Activated CD4-positive, alpha-beta T cell treated with anti-CD3 and anti-CD28 coated beads, Interleukin-2, amount 50 U/mL, for 16 hours (primary cell): ENCODE data around the gene LETM1.

ENCODE experiments used
- DNase-seq: peaks from one replicate; pipeline ENCODE4 v3.0.0-alpha.2; 2020

The LETM1 gene

DNA sequence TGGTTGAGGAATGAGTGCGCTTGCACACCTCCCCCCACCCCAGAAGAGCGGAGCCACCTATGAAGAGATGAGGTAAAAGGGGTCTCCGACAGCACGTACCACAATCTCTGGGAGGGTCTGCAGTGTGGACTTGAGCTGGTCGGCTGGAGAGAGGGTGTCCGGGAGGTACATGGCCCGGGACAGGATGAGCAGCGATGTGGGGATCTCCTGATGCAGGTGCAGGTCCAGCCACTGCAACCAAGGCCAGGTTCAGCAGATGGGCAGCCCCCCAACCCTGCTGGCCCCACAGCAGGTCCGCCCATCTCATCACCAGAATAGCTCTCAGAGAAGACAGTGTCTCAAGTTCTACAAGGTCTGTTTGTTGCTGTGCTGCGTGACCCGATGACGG, 32.4 kb downstream of the LETM1 start:
- no peak for DNase-seq

DNA sequence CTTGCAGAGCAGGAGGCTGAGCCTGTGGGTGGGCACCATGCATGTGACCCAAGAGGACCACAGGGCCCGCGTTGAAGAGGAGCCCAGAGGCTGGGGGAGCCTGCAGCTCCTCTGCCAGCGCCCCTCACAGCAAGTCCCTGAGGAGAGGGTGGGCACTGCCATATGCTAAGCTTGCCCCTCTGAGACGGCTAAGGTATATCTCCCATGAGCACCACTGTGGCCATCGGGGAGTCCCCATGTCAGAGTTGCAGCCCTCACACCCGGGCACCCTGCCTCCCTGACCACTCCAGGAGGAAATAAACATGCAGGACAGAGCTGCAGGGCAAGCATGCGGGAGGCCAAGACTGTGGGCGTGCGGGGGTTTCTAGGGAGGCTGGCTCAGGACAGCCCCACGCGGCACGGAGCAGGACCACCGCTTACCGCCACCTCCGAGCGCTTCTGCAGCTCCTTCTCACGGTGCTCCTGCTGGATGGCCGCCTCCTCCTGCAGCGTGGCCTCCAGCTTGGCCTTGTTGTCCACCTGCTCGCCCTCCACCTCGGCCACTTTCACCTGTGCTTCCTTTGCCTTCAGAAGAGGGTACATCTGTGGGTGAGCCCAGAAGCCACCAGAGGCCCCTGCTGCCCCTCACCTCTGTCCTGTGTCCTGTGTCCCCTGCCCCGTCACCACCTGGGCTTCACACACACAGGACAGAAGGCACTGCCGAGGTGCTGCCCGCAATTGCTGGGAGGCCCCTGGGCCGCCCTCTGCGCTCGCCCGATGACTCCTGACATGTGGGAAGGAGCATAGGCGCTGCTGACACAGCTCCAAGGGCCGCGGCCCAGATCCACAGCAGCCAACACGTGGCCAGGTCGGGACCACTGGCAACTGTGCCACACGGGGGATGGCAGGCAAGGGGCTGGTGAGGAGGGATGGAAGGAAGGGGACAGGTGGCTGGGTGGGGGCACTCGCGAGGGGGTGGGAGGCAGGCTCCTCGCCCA, 33.1 kb downstream of the LETM1 start:
- no peak for DNase-seq

DNA sequence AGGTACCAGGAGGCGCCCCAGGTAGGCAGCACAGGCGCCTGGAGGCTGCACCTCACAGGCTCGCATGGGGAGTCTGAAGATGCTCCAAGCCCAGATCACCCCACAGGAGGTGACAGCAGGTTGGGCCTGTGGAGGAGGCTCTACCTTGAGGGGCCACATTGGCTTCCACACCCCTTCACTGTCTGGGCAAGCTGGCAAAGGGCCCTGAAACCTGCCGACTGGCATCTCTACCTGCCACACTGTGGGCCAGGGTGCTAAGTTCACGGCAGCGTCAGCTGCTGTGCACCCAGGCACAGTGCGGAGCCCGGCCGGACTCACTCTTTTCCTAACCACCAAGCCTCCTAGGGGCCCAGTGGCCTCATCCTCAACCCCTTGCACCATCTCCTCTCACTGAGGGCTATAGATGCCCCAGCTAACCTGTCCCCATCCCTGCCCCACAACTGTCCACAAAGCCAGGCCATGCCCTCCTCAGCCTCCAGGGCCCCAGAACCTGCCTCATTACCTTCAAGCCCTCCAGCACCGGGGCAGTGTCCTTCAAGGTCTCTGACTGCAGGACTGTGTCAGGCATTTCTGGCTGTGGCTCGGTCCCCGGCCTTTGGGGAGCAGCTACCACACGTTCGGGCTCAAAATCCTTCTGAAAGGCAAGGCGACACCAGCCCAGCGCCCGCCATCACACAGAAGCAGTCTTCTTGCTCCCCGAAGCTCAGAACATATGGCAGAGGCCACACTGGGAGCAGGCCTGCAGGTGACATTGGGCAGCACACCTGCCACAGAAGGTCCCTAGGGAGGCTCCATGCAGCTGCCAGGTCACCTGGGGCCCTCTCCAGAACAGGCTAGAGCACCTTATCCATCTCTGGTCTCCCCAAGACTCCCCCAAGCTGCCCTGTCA, 34.0 kb downstream of the LETM1 start:
- no peak for DNase-seq

DNA sequence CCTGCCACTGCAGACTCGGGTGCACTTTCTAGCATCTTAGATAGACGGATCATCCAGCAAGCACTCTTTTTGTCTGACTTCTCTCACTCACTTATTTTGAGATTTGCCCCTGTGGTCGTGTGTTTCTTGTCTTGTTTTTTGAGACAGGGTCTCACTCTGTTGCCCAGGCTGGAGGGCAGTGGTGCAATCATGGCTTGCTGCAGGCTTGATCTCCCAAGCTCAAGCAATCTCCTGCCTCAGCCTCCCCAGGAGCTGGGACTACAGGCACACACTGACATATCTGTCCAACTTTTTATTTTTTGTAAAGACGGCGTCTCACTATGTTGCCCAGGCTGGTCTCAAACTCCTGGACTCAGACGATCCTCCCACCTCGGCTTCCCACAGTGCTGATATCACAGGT, 36.1 kb downstream of the LETM1 start:
- no peak for DNase-seq

DNA sequence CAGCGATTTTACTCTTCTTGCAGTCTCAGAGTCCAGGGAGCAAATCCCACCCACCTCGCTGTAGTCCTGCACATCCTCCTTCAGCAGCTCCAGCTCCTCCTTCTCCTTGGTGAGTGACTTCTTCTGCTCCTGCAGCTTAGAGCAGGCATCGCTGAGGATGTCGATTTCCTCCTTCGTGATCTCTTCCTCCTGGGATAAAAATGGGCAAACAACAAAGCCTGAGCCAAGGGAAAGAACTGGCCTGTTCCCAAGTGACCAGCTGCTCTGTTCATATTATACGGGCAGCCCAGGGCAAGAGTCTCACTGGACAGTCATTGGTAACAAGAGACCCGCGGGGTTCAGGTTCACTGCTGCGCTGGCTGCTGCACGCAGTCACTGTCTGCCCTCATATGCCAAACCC, 36.7 kb downstream of the LETM1 start:
- DNase-seq: no peak

DNA sequence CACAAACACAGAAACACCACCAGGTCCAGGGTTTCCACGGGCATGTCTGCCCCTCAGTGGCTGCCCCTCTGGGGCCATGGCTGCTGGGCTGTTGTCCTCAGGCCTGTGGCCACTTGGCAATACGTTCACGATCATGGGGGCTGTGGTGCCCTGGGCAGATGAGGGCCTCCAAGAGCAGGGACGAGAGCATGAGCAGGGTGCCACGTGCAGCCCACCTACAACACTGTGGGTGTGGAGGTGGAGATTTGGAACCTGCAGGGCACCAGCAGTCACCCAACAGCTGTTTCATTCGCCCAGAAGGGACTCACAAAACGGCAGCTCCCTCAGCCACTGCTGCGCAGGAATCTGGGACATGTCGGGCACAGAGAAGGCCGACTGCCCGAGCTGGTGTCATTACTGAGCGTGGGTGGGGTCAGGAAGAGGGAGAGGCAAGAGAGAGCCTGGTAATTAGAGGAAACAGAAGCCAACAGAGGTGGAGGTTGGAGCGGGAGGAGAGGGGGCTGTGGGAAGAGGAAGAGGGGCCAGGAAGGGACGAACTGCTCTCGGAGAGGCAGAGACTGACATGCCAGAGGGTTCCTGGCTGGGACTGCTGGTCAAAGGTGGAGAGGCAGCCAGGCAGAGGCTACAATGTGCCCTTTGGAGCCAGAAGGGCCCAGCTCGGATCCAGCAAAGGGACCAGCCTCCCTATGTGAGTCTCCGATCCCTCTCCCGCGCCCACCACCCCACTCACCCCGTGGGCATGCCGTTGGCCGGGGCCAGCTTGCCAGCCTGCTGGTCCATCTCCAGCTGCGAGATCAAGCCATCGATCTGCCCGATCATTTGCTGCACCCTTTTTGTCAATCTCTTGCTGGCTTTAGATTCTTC, 39.7 kb downstream of the LETM1 start:
- DNase-seq: no peak

DNA sequence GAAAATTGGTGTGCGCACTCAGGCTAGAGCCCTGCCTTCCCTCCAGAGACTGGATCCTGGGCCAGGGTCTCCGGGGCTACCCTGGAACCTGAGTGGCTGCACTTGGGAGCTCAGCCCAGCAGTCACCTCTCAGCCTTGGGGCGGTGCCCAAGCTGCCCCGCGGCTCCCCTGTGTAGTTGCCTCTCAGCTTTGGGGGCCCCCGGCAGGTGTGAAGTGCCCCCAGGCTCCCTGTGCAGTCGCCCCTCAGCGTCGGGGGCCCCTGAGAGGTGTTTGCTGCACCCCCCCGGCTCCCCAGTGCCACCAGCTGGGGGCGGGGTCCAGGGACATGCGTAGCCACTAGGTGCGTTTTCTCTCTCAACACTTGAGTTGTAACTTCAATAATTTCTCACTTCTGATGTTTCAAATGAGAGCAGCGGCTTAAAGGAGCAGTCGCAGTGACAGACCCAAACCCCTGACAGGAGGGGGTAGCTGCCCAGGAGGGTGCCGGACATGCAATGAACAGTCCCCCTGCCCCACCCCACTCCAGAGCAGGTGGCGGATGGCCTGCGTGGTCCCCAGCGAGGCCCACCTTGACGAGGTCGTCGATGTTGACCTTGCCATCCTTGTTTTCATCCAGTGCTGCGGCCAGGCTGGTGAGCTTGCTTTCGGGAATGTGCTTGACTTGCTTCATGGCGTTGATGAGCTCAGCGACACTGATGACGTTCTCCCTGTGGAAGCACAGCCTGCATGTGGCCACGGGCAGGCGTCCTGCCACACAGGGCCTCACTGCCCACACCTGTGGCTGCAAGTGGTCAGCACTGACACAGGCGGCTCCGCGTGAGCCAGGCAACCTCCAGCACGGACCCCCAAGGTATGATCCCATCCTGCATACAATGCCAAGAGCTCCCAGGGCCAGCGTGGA, 40.6 kb downstream of the LETM1 start:
- no peak for DNase-seq

DNA sequence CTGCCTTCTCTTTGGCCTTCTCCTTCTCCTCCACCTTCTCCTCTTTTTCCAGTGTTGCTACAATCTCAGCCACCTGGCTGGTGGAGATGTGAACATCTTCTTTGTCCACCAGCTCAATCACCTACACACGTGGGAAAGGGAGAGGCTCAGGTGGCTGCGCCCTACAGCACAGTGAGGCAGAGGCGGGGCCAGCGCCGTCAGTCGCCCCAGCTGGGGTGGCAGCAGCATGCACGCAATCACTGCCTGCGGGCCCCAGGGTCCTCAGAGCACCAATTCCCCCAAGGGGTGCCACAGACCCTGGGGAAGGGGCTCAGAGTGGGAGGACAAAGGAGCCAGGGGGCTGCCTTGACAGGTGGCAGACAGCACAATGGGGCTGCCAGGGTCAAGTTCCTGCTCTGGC, 41.5 kb downstream of the LETM1 start:
- DNase-seq: no peak

DNA sequence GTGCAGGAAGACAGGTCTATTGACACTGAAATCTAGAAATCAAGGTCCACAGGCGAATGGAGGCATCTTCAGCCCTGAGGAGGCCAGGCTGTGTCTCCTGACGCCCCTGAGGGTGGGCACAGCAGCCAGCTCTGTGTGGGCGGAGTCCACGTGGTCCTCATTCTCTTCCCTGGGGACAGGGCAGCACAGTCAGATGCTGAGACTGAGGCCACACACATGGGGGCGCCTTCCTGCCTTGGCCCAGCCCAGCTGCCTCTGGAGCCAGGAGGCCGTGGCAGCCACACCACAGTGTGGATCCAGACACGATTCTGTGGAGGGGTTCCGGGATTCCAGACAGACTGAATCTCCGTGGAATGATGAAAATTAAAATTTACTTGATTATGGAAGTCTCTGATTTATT, 42.0 kb downstream of the LETM1 start:
- DNase-seq: no peak

DNA sequence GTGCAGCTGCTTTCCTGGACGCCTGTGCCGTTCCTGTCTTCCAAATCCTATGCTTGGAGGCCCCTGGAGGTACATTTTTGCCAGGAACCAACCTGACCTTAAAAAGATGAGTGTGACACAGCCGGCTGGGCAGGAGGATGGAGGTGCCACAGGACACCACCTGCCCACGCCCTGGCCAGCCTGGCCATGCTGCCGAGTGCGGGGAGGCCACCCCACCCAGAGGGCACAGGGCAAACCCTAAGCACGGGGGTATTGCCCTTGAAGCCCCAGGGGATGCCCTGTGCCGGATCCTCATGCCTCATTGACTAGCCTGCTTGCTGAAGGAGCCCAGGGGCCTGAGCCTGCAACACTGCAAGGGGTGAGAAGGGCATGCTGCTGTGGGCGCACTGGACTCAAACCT, 42.7 kb downstream of the LETM1 start:
- no peak for DNase-seq

DNA sequence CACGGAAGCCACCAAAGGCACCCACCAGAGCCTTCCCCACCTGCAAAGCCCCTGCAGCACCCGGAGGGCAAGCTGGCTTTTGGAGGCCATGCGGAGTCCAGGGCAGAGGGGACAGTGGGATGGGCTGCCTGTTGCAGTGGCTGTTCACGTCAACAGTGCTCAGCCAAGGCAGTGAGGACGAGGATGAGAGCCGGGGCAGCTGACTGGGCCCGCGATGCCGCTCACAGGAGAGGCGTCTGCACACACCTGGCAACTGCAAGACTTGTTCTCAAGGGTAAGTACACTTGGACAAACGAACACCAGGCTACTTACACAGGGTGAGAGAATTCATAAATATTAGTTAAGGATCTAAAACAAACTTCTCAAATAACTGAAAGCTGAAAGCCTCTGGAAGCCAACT, 43.2 kb downstream of the LETM1 start:
- DNase-seq: no peak

DNA sequence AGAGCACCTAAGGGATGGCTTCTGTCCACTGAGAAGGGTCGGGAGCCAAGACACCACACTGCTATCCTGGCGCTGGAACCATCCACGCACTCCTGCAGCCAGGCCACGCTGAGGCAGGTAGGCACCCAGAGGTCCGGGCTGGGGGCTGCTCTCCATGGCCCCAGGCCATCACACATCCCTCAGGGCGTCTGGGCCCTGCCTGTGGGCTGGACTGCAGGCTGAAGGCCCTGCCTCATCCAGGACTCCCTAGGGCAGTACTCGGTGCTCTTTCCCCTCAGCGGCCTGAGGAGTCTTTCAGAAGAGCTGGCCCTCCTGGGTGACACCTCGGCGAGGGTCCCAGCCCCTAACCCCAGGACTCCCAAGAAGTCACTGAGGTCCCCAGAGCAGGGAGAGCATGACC, 45.2 kb downstream of the LETM1 start:
- no peak for DNase-seq

DNA sequence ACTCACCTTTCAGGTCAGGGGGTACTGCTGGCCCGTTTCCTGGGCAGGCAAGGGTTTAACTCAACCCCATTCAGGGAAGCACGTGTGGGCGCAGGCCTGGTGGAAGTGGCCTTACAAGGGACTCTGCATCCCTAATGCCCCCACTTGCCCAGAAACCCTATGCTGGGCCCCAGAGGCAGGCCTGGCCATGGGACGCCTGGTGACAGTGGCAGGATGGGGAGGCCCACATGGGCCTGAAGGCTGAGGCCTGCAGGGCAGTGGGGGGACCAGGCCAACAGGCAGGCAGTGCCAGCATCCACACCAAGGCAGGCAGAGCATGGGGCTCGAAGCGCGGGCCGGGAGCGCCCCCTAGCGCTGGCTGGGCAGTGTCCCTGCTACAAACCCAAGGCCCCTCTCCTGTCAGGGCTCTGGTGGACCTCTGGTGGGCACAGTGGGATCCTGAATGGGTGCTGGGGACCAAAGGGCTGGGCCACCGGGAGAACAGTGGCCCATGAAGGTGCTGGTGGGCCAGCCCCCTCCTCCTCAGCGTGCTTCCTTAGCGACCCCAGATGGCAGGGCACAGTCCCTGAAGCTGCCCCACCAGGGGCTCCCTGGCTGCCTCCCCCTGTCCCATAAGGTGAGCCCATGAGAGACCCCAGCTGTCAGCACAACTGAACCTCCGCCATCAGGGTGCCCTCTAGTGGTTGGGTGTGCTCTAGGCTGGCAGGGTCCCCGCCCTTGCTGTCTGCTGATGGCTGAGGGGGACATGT, 46.0 kb downstream of the LETM1 start:
- DNase-seq: peak; percentile 70

DNA sequence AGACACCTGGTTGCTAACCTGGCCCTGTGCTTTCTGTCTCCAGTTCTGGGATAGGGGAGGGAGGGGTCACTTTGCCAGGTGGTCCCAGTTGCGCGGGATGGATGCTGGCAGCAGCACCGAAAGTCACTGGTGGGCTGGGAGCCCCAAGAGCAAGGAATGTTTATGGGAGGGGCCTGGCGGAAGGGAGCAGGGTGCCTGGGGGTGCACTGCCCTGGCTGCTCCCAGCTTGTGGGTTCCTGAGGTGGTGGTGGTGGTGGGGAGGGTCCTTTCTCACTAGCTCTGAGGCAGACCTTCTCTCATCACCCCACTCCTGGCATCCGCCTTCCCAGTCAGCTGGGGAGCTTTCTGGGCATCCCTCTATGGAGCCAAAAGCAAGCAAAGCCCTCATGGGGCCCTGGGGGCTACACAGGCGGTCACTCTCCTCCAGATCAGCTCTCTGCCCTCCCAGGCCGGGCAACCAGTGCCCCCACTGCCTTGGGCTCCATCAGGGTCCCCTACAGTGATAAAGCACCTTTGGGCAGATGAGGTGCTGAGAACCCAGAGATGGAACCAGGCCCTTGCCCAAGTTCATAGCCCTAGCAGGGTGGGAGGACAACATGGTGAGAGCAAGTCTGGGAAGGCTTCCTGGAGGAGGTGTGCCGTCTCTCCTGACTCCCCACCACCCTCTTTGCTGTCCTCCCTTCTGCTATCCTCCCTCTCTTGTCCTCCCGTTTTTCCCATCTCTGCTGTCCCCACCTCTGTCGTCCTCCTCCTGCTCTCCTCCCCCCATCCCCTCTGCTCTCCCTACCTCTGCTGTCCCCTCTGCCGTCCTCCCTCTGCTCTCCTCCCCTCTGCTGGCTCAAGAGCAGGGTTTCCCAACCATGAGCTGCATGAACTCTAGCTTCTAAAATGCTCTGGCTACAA, 46.9 kb downstream of the LETM1 start:
- DNase-seq: no peak

DNA sequence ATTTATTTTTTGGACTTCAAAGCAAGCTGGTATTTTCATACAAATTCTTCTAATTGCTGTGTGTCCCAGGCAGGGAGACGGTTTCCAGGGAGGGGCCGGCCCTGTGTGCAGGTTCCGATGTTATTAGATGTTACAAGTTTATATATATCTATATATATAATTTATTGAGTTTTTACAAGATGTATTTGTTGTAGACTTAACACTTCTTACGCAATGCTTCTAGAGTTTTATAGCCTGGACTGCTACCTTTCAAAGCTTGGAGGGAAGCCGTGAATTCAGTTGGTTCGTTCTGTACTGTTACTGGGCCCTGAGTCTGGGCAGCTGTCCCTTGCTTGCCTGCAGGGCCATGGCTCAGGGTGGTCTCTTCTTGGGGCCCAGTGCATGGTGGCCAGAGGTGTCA, 47.6 kb downstream of the LETM1 start:
- no peak for DNase-seq

DNA sequence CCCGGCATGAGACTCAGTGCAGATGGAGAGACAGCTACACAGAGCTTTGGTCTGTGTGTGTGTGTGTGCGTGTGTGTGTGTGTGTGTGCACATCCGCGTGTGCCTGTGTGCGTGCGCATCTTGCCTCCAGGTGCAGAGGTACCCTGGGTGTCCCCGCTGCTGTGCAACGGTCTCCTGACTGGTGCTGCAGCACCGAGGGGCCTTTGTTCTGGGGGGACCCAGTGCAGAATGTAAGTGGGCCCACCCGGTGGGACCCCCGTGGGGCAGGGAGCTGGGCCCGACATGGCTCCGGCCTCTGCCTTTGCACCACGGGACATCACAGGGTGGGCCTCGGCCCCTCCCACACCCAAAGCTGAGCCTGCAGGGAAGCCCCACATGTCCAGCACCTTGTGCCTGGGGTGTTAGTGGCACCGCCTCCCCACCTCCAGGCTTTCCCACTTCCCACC, 48.6 kb downstream of the LETM1 start:
- no peak for DNase-seq

DNA sequence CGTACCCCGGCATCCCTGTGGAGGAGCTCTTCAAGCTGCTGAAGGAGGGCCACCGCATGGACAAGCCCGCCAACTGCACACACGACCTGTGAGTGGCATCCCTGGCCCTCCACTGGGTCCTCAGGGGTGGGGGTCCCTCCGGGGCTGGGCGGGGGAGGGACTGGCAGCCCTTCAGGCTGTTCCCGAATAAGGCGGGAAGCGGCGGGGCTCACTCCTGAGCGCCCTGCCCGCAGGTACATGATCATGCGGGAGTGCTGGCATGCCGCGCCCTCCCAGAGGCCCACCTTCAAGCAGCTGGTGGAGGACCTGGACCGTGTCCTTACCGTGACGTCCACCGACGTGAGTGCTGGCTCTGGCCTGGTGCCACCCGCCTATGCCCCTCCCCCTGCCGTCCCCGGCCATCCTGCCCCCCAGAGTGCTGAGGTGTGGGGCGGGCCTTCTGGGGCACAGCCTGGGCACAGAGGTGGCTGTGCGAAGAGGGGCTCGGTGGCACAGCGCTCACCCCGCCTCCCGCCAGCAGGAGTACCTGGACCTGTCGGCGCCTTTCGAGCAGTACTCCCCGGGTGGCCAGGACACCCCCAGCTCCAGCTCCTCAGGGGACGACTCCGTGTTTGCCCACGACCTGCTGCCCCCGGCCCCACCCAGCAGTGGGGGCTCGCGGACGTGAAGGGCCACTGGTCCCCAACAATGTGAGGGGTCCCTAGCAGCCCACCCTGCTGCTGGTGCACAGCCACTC, 49.2 kb downstream of the LETM1 start:
- no peak for DNase-seq

DNA sequence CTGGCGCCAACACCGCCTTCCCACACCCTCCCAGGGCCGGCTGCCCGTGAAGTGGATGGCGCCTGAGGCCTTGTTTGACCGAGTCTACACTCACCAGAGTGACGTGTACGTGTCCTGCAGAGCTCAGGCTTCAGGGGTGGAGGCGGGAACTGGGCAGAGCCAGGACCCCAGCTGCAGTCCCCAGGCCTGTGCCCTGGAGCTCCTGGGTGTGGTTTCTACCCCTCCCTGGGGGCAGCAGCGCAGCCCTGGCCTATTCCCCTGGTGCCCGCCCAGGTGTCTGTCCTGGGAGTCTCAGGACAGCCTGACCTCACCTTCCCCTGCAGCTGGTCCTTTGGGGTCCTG, 49.8 kb downstream of the LETM1 start:
- DNase-seq: no peak

DNA sequence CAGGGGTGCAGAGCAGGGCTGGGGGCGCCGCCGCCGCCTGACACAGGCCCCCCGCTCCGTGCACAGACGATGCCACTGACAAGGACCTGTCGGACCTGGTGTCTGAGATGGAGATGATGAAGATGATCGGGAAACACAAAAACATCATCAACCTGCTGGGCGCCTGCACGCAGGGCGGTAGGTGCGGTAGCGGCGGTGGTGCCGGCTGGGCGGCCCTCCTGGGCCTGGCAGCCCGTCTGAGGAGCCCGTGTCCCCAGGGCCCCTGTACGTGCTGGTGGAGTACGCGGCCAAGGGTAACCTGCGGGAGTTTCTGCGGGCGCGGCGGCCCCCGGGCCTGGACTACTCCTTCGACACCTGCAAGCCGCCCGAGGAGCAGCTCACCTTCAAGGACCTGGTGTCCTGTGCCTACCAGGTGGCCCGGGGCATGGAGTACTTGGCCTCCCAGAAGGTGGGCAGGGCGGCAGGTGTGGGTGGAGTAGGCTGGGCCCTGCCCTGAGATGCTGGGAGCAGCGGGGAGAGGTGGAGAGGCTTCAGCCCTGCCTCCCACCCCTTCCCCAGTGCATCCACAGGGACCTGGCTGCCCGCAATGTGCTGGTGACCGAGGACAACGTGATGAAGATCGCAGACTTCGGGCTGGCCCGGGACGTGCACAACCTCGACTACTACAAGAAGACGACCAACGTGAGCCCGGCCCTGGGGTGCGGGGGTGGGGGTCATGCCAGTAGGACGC, 50.3 kb downstream of the LETM1 start:
- DNase-seq: no peak
